K562 treated with DMSO at 1 percent for 48 hours (cell line): Measurements from ENCODE around the gene SAXO2. TPM values are rescaled to one million over a fixed set of nuclear protein-coding genes. Genes with fewer than 3 reads are reported as not detected.

ENCODE experiments used
- total RNA-seq: library from RNA; unstranded; fragments of 300-600 nt; gene quantifications from 2 replicates; pipeline ENCODE4 v1.2.3, GENCODE V29; 2022; ENCODE audit warnings: low replicate concordance; ENCODE audit errors: extremely low read depth

SAXO2 gene
- total RNA-seq = not detected in 2 replicates

GRCh38 chr15:82262422-82263026, at the start of gene SAXO2, which contains the start of gene EFL1:
Gene SAXO2, plus strand, starts transcription at chr15:82262818. Its CDS starts 62 bp downstream, at chr15:82262880.
Gene EFL1, minus strand, starts transcription at chr15:82262734. Its CDS starts 956 bp downstream, at chr15:82261778.

Other genes with a start within 250 kb of the SAXO2 start
- not detected in 2 replicates for gene MEX3B, start 216.8 kb upstream of the SAXO2 start, total RNA-seq
- not detected in 2 replicates for gene EFL1, start 84 bp upstream of the SAXO2 start, total RNA-seq
- gene GOLGA6L10, start 86.7 kb downstream of the SAXO2 start, total RNA-seq = not detected in 2 replicates
- gene GOLGA6L9, start 167.0 kb downstream of the SAXO2 start, total RNA-seq = not detected in 2 replicates